T-helper 1 cell (primary cell): ENCODE measurements around the gene HBA1.
A peak's percentile ranks its signal among the peaks of the same experiment; 100 is the strongest.
"Not testable (repeated sequence)": the region's sequence is repeated elsewhere in the genome, so short reads cannot be mapped to it uniquely, and the experiment has no call there.

ENCODE experiments used
- DNase-seq, 5 donors: peaks; one replicate each; pipeline ENCODE4 v3.0.0-alpha.2; 2012 to 2020

The HBA1 gene

GRCh38 chr16:160242-160641, 16.2 kb upstream of the HBA1 start:
- DNase-seq, result not testable (repeated sequence)

DNA sequence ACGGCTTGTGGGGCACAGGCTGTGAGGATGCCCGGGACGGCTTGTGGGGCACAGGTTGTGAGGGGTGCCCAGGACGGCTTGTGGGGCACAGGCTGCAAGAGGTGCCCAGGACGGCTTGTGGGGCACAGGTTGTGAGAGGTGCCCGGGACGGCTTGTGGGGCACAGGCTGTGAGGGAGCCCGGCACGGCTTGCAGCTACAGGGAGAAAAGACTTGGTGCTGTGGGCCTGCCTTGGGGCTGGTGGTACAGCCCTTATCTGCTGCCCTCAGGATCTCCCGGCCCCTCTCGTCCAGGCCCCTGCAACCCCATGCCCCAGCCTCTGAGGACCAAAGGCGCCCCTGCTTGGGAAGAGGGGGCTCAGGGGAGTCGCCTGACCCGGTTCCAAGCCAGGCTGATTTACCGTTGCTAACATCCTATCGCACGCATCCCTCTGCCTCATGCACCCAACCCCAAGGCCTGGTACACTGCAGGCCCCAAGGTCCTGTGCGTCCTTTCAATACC, 15.7 kb upstream of the HBA1 start:
- DNase-seq, result no peak

DNA sequence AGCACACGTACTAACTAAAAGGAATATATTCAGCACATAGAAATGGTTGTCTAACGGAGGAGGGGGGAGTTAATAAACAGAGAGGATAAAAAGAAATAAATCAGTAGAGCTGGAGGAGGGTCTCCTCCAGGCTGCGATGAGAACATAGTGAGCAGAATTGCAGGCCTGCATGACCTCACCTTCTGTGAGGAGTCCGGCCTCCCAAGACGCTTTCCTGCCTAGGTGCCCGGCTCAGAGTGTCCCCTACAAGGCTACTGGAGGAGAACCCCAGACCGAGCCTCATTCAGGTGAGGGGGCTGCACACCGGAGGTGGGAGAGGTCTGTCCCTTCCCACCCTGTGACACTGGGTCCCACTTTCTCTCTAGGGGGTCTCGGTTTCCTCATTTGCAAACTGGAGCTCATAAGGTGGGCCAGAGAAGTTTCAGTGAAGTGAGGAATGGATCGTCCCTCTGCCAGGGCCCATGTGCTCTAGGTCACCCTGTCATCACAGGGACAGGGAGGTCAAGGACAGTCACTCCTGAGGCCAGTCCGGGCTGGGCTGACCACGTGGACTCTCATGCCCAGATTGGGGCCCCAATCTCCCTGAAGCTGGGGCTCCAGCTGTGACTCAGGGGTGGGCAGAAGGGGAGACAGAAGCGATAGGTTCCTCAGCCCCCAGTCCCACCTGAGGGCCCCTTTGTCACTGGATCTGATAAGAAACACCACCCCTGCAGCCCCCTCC, 14.0 kb upstream of the HBA1 start:
- no peak for DNase-seq

DNA sequence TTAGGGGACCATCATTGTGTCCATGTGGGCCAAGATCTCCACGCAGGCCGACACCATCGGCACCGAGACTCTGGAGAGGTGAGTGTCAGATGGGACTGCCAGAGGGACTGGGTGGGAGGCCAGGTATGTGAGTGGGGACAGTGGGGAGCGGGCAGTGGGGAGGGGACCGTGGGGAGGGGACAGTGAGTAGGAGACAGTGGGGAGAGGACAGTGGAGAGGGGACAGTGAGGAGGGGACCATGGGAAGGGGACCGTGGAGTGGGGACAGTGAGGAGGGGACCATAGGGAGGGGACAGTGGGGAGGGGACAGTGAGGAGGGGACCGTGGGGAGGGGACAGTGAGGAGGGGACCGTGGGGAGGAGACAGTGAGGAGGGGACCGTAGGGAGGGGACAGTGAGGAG, 13.3 kb upstream of the HBA1 start:
- not testable (repeated sequence) for DNase-seq

- DNase-seq, result not testable (repeated sequence)
Observed at GRCh38 chr16:163696-164095, 12.8 kb upstream of the HBA1 start.

- not testable (repeated sequence) for DNase-seq
Observed at GRCh38 chr16:164134-164823, 12.2 kb upstream of the HBA1 start.

DNA sequence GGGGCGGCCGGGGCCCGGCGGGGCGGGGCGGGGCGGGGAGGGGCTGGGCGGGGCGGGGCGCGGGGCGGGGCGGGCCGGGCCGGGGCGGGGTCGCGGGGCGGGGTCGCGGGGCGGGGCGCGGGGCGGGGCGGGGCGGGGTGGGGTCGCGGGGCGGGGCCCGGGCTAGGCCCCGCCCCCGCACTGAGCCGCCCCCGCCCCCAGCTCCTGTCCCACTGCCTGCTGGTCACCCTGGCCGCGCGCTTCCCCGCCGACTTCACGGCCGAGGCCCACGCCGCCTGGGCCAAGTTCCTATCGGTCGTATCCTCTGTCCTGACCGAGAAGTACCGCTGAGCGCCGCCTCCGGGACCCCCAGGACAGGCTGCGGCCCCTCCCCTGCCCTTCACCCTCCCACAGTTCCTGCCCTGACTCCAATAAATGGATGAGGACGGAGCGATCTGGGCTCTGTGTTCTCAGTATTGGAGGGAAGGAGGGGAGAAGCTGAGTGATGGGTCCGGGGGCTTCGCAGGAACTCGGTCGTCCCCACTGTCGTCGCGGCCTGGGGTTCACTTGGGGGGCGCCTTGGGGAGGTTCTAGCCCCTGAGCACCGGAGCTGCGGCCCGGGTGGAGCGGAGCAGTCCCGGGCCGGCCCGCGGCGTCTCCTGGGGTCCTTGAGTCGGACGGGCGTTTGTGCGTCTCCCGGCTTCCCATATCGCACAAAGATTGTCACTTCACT, 11.5 kb upstream of the HBA1 start:
- DNase-seq, result no peak

GRCh38 chr16:165539-166374, 10.7 kb upstream of the HBA1 start, which contains the start of gene HBM:
Gene HBM, plus strand, starts transcription at chr16:165978. Its CDS starts 20 bp downstream, at chr16:165998.
- DNase-seq, result peak in 1 of 5 donors; percentile 10

DNA sequence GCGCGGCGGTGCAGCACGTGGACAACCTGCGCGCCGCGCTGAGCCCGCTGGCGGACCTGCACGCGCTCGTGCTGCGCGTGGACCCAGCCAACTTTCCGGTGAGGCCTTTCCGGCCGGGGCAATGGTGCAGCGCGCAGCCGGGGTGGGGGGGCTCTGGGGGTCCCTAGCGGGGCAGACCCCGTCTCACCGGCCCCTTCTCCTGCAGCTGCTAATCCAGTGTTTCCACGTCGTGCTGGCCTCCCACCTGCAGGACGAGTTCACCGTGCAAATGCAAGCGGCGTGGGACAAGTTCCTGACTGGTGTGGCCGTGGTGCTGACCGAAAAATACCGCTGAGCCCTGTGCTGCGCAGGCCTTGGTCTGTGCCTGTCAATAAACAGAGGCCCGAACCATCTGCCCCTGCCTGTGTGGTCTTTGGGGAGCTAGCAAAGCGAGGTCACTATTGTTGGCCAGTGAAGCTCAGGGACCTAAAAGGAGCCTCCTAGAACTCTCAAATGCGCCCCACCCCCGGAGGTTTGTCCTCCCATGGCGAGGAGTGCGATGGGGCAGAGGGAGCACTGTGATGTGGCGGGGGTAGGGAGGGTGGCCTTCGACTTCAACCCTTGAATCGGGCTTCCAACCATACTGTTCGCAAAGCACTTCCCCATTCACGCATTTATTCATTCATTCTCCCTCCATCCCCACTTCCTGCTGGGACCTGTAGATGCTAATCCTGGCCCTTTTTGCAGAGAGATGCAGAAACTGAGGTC, 9.9 kb upstream of the HBA1 start:
- DNase-seq, result no peak

- DNase-seq, result no peak
Observed at GRCh38 chr16:167122-167690, 9.3 kb upstream of the HBA1 start.

DNA sequence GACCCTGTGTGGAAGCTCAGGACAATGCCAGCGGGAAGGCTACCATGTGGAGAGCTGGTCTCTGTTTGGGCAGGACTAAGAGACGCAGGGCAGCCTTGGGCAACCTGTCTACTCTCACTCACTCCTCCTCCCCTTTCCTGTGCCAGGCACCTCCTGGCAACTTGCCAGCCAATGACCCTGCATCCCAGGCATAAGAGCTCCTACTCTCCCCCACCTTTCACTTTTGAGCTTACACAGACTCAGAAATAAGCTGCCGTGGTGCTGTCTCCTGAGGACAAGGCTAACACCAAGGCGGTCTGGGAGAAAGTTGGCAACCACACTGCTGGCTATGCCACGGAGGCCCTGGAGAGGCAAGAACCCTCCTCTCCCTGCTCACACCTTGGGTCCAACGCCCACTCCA, 8.1 kb upstream of the HBA1 start:
- no peak for DNase-seq

GRCh38 chr16:169014-169413, 7.5 kb upstream of the HBA1 start:
- no peak for DNase-seq

DNA sequence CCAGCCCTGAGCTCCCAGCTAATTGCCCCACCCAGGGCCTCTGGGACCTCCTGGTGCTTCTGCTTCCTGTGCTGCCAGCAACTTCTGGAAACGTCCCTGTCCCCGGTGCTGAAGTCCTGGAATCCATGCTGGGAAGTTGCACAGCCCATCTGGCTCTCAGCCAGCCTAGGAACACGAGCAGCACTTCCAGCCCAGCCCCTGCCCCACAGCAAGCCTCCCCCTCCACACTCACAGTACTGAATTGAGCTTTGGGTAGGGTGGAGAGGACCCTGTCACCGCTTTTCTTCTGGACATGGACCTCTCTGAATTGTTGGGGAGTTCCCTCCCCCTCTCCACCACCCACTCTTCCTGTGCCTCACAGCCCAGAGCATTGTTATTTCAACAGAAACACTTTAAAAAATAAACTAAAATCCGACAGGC, 6.4 kb upstream of the HBA1 start:
- not testable (repeated sequence) for DNase-seq

- DNase-seq, result no peak
Observed at GRCh38 chr16:170788-171187, 5.7 kb upstream of the HBA1 start.

GRCh38 chr16:172374-172941, 4.0 kb upstream of the HBA1 start, which contains the start of gene HBA2:
Gene HBA2, plus strand, starts transcription at chr16:172876. Its CDS starts 37 bp downstream, at chr16:172913.
- not testable (repeated sequence) for DNase-seq

GRCh38 chr16:173211-173854, 3.1 kb upstream of the HBA1 start:
- not testable (repeated sequence) for DNase-seq

DNA sequence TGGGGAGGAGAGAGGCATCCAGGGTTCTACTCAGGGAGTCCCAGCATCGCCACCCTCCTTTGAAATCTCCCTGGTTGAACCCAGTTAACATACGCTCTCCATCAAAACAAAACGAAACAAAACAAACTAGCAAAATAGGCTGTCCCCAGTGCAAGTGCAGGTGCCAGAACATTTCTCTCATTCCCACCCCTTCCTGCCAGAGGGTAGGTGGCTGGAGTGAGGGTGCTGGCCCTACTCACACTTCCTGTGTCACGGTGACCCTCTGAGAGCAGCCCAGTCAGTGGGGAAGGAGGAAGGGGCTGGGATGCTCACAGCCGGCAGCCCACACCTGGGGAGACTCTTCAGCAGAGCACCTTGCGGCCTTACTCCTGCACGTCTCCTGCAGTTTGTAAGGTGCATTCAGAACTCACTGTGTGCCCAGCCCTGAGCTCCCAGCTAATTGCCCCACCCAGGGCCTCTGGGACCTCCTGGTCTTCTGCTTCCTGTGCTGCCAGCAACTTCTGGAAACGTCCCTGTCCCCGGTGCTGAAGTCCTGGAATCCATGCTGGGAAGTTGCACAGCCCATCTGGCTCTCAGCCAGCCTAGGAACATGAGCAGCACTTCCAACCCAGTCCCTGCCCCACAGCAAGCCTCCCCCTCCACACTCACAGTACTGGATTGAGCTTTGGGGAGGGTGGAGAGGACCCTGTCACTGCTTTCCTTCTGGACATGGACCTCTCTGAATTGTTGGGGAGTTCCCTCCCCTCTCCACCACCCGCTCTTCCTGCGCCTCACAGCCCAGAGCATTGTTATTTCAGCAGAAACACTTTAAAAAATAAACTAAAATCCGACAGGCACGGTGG, 2.3 kb upstream of the HBA1 start:
- DNase-seq, result not testable (repeated sequence)

GRCh38 chr16:175011-175949, 1.2 kb upstream of the HBA1 start:
- no peak for DNase-seq
